Neuronal stem cell (in vitro differentiated cells): ENCODE data around the gene C10orf105.
A peak's percentile ranks its signal among the peaks of the same experiment; 100 is the strongest.

Source experiments
- DNase-seq: peaks from one replicate; pipeline ENCODE4 v3.0.0-alpha.2; 2013; ENCODE audit warnings: low spot score
- H2AFZ ChIP-seq: one replicate; pipeline ENCODE4 v1.6.1; 2013; ENCODE audit warnings: mild to moderate bottlenecking, low read length, inconsistent platforms
- H2AK5ac ChIP-seq: 2 replicates; pipeline ENCODE4 v1.6.1; 2013; ENCODE audit warnings: low read depth, mild to moderate bottlenecking, inconsistent platforms, low read length, moderate library complexity, mixed read lengths
- H2BK120ac ChIP-seq: 2 replicates; pipeline ENCODE4 v1.6.1; 2013; ENCODE audit warnings: low read depth, mild to moderate bottlenecking, inconsistent platforms, low read length, moderate library complexity, mixed read lengths
- H2BK12ac ChIP-seq: one replicate; pipeline ENCODE4 v1.6.1; 2013; ENCODE audit warnings: low read length, inconsistent platforms
- H2BK15ac ChIP-seq: 2 replicates; pipeline ENCODE4 v1.6.1; 2013; ENCODE audit warnings: mild to moderate bottlenecking, low read length, inconsistent platforms, mixed read lengths
- H2BK5ac ChIP-seq: one replicate; pipeline ENCODE4 v1.6.1; 2013; ENCODE audit warnings: inconsistent platforms, mild to moderate bottlenecking, low read length, moderate library complexity
- H3K14ac ChIP-seq: one replicate; pipeline ENCODE4 v1.6.1; 2013; ENCODE audit warnings: low read length, inconsistent platforms
- H3K18ac ChIP-seq: 2 replicates; pipeline ENCODE4 v1.6.1; 2013; ENCODE audit warnings: low read length, inconsistent platforms
- H3K23ac ChIP-seq: 2 replicates; pipeline ENCODE4 v1.6.1; 2013; ENCODE audit warnings: low read depth, mild to moderate bottlenecking, mixed read lengths, low read length, inconsistent platforms; ENCODE audit not compliant: poor library complexity
- H3K27ac ChIP-seq: replicated peaks from 3 replicates; pipeline ENCODE4 v1.5.1; 2013; ENCODE audit warnings: low read length, inconsistent platforms
- H3K27me3 ChIP-seq, 3 experiments: 2 replicates each; pipeline ENCODE4 v1.6.1; 2013; ENCODE audit warnings: low read length in 3 of 3, mild to moderate bottlenecking in 2 of 3, inconsistent platforms in 1 of 3, low read depth in 1 of 3, mixed read lengths in 1 of 3, moderate library complexity in 1 of 3; ENCODE audit not compliant: control insufficient read depth in 3 of 3, insufficient read depth in 3 of 3
- H3K36me3 ChIP-seq, 2 donors: replicated peaks in 1 of 2; 2 replicates each; pipeline ENCODE4 v1.6.1; 2013; ENCODE audit warnings: low read length in 2 of 2; ENCODE audit not compliant: control insufficient read depth in 2 of 2, insufficient read depth in 2 of 2
- H3K4ac ChIP-seq: 2 replicates; pipeline ENCODE4 v1.6.1; 2013; ENCODE audit warnings: inconsistent platforms, mild to moderate bottlenecking, low read length, moderate library complexity
- H3K4me1 ChIP-seq, 2 donors: 1 replicate in 1 of 2; 2 replicates in 1 of 2; pipeline ENCODE4 v1.6.1; 2013; ENCODE audit warnings: low read length in 2 of 2, low read depth in 1 of 2; ENCODE audit not compliant: control insufficient read depth in 2 of 2, insufficient read depth in 1 of 2
- H3K4me2 ChIP-seq: one replicate; pipeline ENCODE4 v1.6.1; 2013; ENCODE audit warnings: mild to moderate bottlenecking, low read length, inconsistent platforms; ENCODE audit not compliant: insufficient read depth, poor library complexity, severe bottlenecking
- H3K4me3 ChIP-seq, 2 donors: 2 replicates each; pipeline ENCODE4 v1.5.1; 2013; ENCODE audit warnings: low read length in 2 of 2, mild to moderate bottlenecking in 2 of 2, inconsistent platforms in 1 of 2, moderate library complexity in 1 of 2
- H3K79me1 ChIP-seq: one replicate; pipeline ENCODE4 v1.6.1; 2013; ENCODE audit warnings: low read depth, mild to moderate bottlenecking, inconsistent platforms, low read length, moderate library complexity
- H3K9ac ChIP-seq: one replicate; pipeline ENCODE4 v1.6.1; 2013; ENCODE audit warnings: mild to moderate bottlenecking, low read depth, low read length, inconsistent platforms; ENCODE audit not compliant: poor library complexity
- H3K9me3 ChIP-seq, 2 donors: replicated peaks in 1 of 2; 2 replicates each; pipeline versions ENCODE3 to v1.6.1; 2013; ENCODE audit warnings: low read length in 2 of 2, mild to moderate bottlenecking in 2 of 2, inconsistent platforms in 1 of 2, low read depth in 1 of 2, mixed read lengths in 1 of 2, moderate library complexity in 1 of 2; ENCODE audit not compliant: control insufficient read depth in 2 of 2, insufficient read depth in 1 of 2
- H4K8ac ChIP-seq: one replicate; pipeline ENCODE4 v1.6.1; 2013; ENCODE audit warnings: low read depth, mild to moderate bottlenecking, inconsistent platforms, low read length, moderate library complexity
- H4K91ac ChIP-seq: one replicate; pipeline ENCODE4 v1.6.1; 2013; ENCODE audit warnings: low read length, low read depth, mild to moderate bottlenecking, inconsistent platforms; ENCODE audit not compliant: poor library complexity
- WGBS, 2 donors: extraction: QIAGEN DNeasy Blood & Tissue Kit; methylation state at CpG; one replicate each; pipeline ENCODE4 v1.1.7; 2013; ENCODE audit warnings: missing lambda C conversion rate in 2 of 2, mixed read lengths in 1 of 2; ENCODE audit not compliant: insufficient read length in 2 of 2, insufficient replicate concordance in 1 of 2; ENCODE audit errors: extremely low coverage in 2 of 2; 5-methylcytosine and 5-hydroxymethylcytosine counted together

C10orf105 gene

DNA sequence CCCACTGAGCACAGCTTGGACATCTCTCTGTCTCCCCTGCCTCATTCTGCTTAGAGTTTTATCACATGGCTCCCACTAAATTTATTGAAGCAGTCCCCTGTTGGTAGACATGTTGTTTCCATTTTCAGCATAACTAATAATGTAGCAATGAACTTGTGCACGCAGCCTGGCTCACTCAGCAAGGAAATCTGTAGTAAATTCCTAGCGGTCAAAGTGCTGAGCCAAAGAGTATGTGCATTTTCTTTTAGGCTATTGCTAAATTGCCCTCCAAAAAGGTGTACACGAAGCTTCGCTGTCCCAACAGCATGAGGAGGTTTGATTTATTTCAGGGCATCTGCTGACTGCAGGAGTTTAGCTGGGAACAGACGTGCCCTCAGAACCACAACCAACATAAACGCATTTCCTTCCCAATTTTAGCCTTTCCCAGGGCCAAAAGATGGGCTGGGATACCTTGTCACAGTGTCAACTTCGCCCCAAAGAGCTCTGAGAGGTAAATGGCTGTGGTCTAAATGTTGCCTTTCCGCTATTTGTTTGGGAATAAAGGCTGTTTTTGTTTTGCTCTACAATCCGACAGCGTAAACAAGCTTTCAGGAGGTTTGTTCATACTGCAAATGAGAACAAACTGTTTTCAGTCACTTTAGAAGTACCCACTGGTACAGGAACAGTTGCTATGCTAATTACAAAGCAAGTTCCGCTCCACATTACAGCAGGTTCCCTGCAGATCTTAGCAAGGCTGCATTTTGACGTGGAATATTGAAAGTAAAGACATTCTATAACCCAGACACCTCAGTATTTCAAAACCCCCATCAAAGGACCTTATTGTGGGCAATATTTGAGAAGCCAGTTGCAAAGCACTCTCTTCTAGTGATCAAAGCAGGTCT is 37.0 kb upstream of the C10orf105 start:
- no peaks in the 10 kb centered on the region for H3K36me3 ChIP-seq
- H4K91ac ChIP-seq, result no peak overlapping the region
- no peak overlapping the region for H2AK5ac ChIP-seq
- H3K9ac ChIP-seq, result no peak overlapping the region
- H4K8ac ChIP-seq, result no peak overlapping the region
- H3K4me2 ChIP-seq, result no peak overlapping the region
- H3K27ac ChIP-seq, result no peak overlapping the region
- H3K18ac ChIP-seq, result no peak overlapping the region
- H2BK12ac ChIP-seq, result no peak overlapping the region
- H3K79me1 ChIP-seq, result no peaks in the 10 kb centered on the region
- H3K27me3 ChIP-seq, result peaks cover 0 to 58% (median 0%) of the 10 kb centered on the region in 3 experiments
- H3K4me3 ChIP-seq, result no peak overlapping the region
- H3K14ac ChIP-seq, result no peak overlapping the region
- DNase-seq, result no peak
- H2BK120ac ChIP-seq, result no peak overlapping the region
- WGBS, 2 donors, result no CpG with 5 or more reads among the region's 12 CpGs
- peaks cover 0 to 9% of the 10 kb centered on the region in 2 donors for H3K4me1 ChIP-seq
- peaks cover 0 to 3% of the 10 kb centered on the region in 2 donors for H3K9me3 ChIP-seq
- H2BK15ac ChIP-seq, result no peak overlapping the region
- H2AFZ ChIP-seq, result no peak overlapping the region
- H2BK5ac ChIP-seq, result no peak overlapping the region
- no peak overlapping the region for H3K23ac ChIP-seq
- H3K4ac ChIP-seq, result no peak overlapping the region

GRCh38 chr10:71755179-71755879 is 35.8 kb upstream of the C10orf105 start:
- H3K9ac ChIP-seq, result no peak overlapping the region
- H3K27me3 ChIP-seq, result peaks cover 0 to 58% (median 0%) of the 10 kb centered on the region in 3 experiments
- no peaks in the 10 kb centered on the region for H3K36me3 ChIP-seq
- no peak overlapping the region for H4K91ac ChIP-seq
- H3K18ac ChIP-seq, result peak overlapping the region; percentile 31
- H3K27ac ChIP-seq, result no peak overlapping the region
- H3K4ac ChIP-seq, result no peak overlapping the region
- no peak overlapping the region for H3K4me3 ChIP-seq
- H3K4me1 ChIP-seq, result peaks cover 0 to 9% of the 10 kb centered on the region in 2 donors
- no peaks in the 10 kb centered on the region for H3K9me3 ChIP-seq
- no peak overlapping the region for H3K14ac ChIP-seq
- H2BK12ac ChIP-seq, result no peak overlapping the region
- no peak overlapping the region for H3K23ac ChIP-seq
- peak overlapping the region; percentile 57 for H2AK5ac ChIP-seq
- DNase-seq, result no peak
- no peaks in the 10 kb centered on the region for H3K79me1 ChIP-seq
- no peak overlapping the region for H2AFZ ChIP-seq
- H2BK120ac ChIP-seq, result no peak overlapping the region
- WGBS, 2 donors, result no CpG with 5 or more reads among the region's 16 CpGs
- H4K8ac ChIP-seq, result no peak overlapping the region
- H3K4me2 ChIP-seq, result no peak overlapping the region
- no peak overlapping the region for H2BK15ac ChIP-seq
- no peak overlapping the region for H2BK5ac ChIP-seq

GRCh38 chr10:71754562-71754961 is 35.0 kb upstream of the C10orf105 start:
- Histone ChIP-seq H3K79me1 (no peaks in the 10 kb centered on the region), H3K27me3 (peaks cover 0 to 58% (median 0%) of the 10 kb centered on the region in 3 experiments), H2BK15ac (no peak overlapping the region), H2BK120ac (no peak overlapping the region), H3K4ac (no peak overlapping the region), H3K4me2 (no peak overlapping the region), H3K9me3 (no peaks in the 10 kb centered on the region), H3K14ac (no peak overlapping the region), H3K18ac (peak overlapping the region; percentile 25), H3K9ac (no peak overlapping the region), H3K4me3 (no peak overlapping the region), H2AK5ac (no peak overlapping the region), H3K23ac (no peak overlapping the region), H3K4me1 (peaks cover 0 to 9% of the 10 kb centered on the region in 2 donors), H2BK5ac (peak overlapping the region; percentile 12), H4K8ac (no peak overlapping the region), H4K91ac (no peak overlapping the region), H3K36me3 (no peaks in the 10 kb centered on the region), H3K27ac (no peak overlapping the region), H2AFZ (no peak overlapping the region), H2BK12ac (no peak overlapping the region)
- no peak for DNase-seq
- WGBS, 2 donors, result no CpG with 5 or more reads among the region's 3 CpGs

DNA sequence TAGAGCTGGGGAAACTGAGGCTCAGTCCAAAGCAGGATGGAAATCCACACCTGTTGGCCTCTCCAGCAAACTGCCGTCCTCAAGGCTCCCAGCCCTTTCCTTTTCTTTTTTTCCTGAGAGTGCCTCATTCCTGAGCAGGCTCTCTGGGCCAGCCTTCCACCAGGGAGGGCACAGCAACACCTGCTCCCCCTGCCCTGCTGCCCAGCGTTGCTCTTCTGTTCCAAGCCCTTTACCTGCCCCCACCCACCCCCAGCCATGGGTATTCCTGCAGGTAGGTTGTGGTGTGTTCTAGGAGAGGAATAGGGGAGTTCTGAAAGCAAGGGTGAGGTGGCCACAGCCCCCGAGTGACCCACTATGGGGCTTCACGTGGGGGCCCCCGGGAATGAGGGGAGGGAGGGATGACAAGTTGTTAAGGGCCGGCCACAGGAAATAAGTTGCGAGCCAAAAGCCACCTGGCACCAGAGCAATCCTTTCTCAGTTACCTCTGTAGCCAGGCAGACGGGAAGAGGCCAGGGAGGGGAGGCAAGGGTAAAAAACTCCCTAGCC is 34.5 kb upstream of the C10orf105 start:
- no peak for DNase-seq
- Histone ChIP-seq H4K8ac (no peak overlapping the region), H3K23ac (no peak overlapping the region), H4K91ac (no peak overlapping the region), H3K14ac (no peak overlapping the region), H2BK120ac (no peak overlapping the region), H3K79me1 (no peaks in the 10 kb centered on the region), H2AFZ (no peak overlapping the region), H3K4me3 (no peak overlapping the region), H3K9ac (no peak overlapping the region), H3K27me3 (peaks cover 0 to 58% (median 0%) of the 10 kb centered on the region in 3 experiments), H3K18ac (peak overlapping the region; percentile 25), H2BK15ac (no peak overlapping the region), H3K36me3 (no peaks in the 10 kb centered on the region), H3K27ac (no peak overlapping the region), H3K4ac (no peak overlapping the region), H3K9me3 (no peaks in the 10 kb centered on the region), H3K4me1 (peaks cover 0 to 9% of the 10 kb centered on the region in 2 donors), H2BK12ac (no peak overlapping the region), H3K4me2 (no peak overlapping the region), H2BK5ac (peak overlapping the region; percentile 12), H2AK5ac (no peak overlapping the region)
- WGBS, 2 donors, result no CpG with 5 or more reads among the region's 8 CpGs
